COLO668 (cell line): ENCODE results near the gene ZNF407.

Experiments
- DNase-seq: peaks from one replicate; lab custom pipeline; 2025; ENCODE audit not compliant: unreplicated experiment; lab: John Stamatoyannopoulos, UW

Gene ZNF407

DNA sequence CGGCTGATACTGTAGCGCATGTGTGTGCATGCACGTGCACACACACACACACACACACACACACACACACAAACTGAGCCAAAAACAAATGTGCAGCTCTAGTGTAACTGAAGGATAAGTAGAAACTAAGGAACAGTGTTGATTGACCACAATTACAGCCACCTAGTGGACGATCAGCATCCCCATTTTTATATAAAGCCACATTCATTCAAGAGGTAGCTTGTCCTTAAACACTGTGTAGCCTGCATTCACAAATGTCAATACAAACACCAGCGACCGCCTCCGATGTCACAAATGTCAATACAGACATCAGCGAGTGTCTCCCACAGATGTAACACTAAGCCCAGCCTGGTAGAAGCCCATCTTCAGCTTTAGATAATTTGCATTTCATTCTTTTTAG lies 443.9 kb downstream of the ZNF407 start:
- DNase-seq, result peak; percentile 19

DNA sequence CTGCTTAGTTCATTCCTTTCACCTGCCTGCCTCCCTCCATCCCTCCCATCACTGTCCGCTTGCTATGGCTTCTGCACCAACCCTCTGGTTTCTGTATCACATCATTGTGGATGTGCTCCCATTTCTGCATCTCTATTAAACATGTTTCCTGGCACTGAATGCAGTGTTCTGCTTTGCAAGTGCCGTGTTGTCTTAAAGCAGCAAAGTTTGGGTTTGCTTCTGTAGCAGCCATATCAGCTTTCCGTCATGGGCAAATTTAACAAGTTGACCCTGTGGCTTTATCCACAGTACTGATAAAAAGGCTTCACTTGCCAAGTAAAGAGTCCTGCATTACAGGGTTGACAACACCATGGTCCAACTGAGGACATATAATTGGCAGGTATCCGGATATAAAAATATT lies 445.8 kb downstream of the ZNF407 start:
- DNase-seq, result no peak

DNA sequence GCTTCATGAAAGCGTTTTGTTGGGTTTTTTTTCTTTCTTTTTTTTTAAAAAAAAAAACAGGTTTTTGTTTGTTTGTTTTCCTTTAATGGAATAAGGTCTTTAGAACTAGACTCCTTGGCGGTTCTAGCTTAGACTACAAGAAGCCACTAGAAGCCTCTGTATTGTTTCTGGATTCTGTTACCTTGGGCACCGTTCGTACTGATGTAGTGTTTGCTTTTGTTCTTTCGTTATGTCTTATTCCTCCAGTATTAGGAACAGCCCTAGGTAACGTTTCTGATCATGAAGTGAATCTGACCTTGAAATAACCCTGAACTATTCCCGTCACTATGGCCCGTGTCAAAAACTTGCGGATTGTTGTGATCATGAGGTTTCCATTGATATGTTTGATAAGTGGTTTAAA lies 446.6 kb downstream of the ZNF407 start:
- DNase-seq, result no peak

DNA sequence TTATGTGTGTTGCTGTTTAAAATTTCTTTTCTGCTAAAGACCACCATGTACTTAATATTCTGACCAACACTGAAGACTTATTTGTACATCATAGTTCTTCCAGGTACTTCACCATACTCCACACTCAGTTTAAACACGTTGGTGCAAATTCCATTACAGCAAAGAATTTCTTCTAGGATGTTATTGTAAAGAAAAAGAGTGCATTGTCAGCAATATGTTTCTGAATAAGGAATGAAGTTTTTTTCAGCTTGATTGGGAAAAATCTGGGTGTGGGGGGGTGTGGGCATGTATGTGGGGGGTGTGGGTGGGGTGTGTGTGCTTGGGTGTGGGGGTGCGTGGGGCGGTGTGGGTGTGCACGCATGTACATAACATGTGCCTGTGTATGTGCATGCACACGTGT lies 447.1 kb downstream of the ZNF407 start:
- no peak for DNase-seq

DNA sequence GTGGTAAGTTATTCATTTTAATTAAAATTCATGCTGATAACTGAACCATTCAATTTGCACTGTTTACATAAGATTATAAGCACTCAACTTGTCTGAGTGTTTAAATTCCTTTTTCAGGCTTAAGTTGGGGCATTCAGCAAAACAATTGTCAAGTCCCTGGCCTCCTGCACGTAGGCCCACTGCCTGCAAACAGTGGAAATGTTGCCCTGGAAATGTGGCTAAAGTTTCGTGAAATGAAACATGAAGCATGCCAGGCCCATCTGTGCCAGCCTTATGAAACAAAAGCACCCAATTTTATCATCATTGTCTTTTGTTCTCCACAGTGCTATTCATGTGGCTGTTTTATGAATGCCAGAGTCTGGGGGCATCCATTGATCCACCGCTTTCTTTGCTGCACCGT lies 447.6 kb downstream of the ZNF407 start:
- DNase-seq, result no peak

DNA sequence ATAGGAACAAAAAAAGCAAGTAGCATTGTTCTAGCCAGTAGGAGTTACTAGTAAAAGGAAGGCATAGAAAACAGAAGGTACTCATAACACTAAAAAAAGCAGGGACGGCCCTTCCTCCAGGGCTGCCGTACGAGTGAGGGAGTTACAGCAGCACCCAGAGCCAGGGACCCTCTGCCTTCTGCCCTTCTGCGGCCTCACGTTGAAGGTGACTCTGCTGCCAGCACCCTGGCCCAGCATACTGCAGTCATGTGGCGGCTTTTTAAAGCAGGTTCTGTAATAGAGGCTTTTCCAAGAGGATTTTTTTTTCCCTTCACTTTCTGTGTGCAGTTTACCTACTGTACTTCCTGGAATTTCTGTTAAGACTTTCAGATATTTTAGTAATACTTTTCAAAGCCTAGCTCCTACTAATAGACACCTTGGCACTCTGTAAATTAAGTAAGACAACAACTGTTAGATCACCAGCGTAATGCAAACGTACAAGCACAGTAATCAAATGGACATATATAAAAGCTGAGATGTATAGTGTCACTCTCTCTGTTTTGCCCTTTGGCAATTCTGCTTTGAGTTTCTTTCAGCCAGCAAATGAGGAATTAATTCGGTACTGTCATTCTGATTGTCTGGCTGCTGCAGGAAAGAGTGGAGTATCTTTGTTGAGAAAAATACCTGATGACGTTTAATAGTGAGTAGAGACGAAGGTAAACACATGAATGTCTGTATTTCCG lies 449.7 kb downstream of the ZNF407 start:
- DNase-seq, result no peak

DNA sequence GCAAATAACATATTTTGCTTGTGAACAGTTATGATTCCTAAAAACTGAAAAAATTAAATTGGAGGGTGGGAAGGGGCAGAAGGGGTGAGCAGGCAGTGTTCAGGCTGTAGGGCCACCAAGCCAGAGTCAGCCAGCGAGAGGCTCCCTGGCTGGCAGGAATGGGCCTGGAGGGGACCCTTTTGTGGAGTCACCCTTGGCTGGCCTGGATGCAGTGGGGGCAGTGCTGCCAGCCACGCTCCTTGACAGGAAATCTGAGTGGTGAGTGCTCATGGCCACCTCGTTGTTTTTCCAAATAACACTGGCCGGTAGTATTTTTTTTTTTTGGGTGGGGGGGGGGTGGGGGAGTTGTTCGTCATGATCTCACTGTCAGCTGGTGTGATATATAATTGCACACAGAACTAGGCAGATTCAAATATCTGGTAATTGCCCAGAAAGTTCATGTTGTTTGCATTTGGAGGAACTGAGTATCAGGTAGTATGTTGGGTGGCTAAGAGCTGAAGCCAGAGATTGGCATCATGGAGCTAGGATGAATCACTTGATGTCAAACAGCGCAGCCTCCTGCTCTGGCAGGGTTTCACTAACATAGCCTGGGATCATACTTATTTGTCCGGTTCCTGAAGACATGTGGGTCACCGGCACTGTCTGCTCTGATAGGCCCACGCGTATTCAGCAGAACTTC lies 451.2 kb downstream of the ZNF407 start:
- DNase-seq, result no peak

DNA sequence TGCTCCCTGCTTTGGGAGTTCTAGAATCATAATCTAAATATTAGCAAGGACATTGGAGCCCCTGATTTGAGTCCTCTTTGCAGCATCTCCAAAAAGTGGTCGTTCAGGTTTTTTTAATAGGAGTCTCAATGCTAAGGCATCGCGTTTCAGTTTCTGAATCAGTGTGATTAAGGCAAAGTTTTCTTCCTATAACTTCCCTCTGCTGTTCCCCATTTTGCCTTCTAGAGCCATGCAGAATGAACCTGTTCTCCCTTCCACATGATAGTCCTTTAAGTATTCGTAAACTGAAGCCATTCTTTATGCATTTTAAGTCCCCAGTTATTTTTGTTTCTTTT lies 451.8 kb downstream of the ZNF407 start:
- no peak for DNase-seq

DNA sequence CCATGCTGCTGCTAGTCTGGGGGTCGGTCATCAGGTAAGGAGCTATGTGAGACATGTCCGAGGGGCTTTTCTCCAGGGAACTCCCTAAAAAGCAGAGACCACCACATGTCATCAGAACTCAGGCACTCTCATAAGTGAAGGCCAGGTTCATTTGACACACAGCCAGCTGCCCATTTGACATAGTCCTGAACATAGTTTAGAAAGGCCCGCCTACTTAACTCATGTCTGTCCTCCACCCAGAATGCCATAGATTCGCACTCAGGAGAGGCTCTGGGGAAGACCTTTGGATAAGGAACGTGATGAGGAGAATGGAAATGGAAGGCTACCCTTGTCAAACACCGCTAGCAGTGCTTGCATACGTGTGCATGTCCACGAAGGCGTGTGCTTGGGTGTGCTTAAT lies 454.1 kb downstream of the ZNF407 start:
- DNase-seq, result no peak

DNA sequence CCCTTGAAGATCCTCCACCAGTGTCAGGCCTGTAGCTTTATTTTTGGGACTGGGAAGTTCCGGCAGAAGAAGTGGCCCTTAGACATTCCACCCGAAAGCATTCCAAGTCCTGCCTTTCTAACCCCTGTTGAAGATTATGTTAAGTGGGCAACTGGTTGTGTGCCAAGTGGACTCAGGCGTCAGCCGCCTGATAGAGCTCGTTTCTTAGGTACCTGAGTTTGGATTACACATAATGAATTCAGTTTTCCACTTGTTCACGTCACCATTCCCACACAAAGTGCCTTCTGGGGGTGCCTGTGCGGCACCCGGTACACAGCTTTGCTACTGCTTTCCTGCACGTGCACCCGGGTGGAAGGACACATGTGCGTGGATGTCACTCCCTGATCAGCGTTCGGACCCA lies 454.8 kb downstream of the ZNF407 start:
- no peak for DNase-seq

DNA sequence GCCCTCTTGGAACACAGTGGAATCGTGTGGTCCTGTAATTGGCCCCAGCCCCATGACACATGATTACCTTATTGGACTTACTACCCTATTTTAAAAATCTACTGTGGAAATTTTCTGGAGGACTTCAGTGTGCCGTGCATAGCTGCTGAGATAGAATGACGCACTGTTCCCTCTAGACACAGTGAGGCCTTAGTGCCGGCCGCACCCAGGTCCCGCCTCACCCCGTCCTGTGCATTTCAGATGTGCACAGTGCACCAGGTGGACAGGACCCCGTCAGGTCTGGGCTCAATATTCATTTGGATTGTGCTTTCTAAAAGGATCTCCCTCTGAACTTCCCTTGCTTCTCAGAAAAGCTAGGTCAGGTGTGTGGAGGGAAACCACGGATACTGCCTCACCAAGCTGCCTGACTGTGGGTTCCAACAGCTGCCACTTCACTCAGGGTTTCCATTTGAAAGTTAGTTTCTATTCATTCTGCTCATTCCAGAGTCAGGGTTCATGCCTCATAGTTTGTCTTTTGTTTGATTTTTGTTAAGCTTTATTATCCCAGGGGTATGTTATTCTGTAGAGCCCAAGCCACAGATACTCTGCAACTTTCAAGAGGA lies 455.5 kb downstream of the ZNF407 start:
- no peak for DNase-seq

DNA sequence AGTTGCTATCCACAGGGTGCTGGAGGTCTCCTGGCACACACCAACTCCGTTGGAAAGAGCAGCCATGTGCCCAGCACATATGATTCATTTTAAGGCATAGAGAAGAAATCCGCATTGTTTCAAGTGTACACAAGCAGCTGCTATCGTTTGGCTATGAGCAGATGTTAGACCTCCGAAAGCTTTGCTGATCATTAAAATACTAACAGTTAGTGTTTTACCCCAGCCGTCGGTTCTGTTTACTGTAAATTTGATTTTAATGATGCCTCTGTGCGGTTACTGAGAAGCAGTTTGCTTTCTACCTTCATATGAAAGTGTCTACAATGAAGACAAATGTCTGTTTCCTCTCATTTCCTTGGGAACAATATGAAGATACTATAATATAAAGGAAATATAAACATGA lies 456.4 kb downstream of the ZNF407 start:
- DNase-seq, result no peak

DNA sequence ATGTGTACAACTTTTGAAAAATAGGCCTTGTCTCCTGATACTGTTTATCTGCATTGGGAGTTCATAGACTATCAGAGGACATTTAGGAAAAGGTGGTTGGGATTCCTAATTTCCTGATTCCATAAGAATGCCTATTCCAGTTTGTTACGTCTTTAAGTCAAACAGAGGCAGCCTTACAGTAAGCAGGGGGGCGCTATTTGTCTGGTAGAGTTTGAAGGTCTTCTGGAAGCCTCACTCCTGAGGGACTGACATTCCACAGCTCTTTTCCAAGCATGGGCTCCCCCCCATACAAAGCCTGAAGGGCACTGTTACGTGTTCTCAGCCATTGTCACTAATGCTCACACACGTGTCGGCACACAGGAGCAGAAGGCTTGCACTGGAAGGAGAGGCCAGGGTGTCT lies 456.9 kb downstream of the ZNF407 start:
- no peak for DNase-seq

DNA sequence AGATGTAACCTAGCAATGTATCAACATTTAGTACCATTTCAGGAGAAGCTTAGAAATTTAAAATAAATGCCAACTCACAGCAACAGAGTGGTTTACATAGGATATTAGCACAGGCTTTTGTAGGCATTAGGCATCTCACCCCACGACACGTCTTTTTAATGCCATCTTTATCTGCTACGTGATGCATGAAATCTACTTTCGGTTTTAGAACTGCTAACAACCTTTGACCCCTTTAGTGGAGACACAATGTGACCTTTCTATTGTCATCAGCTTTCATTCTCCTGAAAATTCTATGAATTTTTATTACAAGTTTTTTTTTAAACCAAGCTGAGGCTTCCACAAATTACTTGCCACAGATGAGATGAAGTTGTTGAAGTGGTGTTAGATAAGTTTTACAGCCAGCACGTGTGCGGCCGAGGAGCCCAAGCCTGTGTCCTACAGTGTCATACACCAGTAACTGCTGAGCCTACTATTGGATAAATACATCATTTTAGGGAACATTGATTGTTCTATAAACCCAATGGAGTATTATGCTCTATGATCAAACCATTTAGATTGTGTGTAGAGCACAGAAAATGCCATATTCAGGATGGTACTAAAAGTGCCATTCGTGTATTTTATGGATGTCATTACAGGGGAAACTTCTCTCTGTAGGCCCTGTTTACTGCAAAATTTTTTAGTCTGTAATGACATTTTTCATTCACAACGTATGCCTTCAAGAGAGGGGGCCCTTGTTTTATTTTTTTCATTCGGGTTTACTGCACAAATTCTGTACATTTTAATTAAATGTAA lies 459.7 kb downstream of the ZNF407 start:
- no peak for DNase-seq

DNA sequence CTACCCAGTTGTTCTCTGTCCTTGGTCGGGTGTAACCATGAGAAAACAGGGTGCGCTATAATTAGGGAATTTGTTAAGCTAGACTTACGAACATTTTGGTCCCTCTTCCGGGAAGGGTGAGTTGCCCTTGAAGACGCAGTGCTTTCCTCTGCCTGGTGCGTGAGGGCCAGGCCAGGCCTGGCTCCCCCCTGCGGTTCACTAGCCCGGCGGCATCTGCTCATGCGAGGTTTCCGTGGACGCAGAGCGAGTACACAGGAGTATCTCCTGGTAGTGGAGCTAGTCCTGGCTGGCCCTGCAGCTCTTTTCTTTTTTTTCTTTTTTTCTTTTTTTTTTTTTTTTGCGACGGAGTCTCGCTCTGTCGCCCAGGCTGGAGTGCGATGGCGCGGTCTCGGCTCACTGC lies 462.5 kb downstream of the ZNF407 start:
- no peak for DNase-seq

DNA sequence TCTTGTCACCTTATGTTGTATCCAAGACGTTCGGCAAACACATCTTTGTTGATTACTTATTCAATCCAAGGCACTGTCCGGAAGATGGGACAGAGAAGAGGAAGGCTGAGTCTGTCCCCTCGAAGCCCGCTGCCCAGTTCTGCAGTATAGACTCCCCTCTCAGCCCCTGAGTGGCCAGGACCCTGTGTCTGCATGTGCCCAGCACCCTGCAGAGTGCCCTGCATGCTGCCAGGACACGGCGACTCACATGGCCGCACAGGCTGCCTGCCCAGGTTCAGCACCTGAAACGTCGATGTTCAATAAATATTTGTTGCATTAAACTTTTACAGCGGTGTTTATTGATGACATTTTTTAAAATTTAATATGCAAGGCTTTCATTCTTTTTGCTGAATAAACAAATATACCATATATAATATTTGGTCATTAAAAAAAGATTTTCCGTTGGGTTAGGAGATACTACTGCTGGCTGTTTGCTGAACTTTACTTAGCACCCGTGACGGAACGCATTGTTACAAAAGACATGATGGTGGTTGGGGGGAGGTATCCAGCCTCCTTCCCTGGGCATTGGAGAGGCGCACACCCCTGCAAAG lies 464.7 kb downstream of the ZNF407 start:
- no peak for DNase-seq

DNA sequence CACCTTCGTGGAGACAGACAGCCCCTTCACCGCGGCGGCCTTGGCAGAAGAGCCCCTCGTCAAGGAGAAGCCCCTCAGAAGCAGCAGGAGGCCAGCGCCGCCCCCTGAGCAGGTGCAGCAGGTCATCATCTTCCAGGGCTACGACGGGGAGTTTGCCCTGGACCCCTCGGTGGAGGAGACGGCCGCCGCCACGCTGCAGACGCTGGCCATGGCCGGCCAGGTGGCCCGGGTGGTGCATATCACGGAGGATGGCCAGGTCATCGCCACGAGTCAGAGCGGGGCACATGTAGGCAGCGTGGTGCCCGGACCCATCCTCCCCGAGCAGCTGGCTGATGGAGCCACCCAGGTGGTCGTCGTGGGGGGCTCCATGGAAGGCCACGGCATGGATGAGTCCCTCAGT lies 465.5 kb downstream of the ZNF407 start:
- no peak for DNase-seq

DNA sequence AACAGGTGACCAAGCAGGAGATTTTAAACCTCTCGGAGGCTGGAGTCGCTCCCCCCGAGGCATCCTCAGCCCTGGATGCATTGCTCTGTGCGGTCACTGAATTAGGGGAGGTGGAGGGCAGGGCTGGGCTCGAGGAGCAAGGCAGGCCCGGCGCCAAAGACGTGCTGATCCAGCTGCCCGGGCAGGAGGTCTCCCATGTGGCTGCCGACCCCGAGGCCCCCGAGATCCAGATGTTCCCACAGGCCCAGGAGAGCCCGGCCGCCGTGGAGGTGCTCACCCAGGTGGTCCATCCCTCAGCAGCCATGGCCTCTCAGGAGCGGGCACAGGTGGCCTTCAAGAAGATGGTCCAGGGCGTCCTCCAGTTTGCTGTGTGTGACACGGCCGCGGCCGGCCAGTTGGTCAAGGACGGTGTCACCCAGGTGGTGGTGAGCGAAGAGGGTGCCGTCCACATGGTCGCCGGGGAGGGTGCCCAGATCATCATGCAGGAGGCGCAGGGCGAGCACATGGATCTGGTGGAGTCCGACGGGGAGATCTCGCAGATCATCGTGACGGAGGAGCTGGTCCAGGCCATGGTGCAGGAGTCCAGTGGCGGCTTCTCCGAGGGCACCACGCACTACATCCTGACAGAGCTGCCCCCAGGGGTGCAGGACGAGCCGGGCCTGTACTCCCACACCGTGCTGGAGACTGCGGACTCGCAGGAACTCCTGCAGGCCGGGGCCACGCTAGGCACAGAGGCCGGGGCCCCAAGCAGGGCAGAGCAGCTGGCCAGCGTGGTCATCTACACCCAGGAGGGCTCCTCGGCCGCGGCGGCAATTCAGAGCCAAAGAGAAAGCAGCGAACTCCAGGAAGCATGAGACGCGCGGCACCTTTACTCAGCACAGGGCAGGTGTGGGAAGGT lies 466.2 kb downstream of the ZNF407 start:
- no peak for DNase-seq

DNA sequence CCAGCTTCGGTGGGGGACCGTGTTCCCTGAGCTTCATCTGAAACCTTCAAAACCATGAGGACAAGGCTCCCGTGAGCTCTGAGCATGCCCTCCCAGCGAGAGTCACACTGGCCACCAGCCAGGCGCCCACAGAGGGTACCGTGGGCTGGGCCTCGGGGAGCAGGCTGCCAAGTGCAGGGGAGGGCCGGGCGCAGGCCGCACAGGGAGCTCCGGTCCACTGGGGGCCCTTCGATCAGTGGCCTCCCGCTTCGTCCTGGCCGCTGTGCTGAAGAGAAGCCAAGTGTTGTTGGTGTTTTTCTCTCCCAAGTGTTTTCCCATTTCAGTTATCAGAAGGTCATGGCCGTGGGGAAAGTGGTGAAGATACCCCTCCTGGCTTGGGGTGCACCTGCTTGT lies 466.8 kb downstream of the ZNF407 start:
- DNase-seq, result no peak

DNA sequence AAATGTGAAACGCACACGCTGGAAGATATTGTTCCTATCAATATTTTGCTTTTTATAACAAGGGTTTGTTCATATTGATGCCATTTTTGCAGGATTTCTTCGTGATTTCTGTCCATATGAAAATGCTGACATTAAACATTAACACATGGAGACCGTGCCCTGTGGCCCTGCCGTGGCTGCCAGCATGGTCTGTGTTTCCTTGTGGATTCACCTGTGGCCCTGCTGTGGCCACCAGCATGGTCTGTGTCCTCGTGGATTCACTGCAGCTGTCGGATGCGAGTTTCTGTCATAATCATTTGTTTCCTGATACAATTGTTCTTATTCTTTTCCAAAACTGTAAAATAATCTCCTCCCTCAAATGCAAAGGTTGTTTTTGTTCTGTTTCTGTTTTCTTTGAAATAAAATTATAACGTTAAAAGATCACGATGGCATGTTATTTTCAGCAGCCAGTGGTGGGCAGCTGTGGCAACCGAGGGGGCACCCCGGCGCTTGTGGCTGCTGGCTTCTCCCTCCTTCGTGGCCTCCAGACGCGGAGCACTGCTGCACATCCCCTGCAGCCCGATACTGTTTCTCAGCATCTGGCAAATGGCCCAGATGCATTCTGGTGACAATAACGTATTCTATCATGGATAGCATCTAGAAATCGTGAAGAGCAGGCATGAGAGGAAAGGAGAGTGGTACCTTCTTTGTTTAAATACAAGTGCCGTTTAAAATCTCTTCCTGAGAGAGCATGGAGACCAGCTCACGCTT lies 467.8 kb downstream of the ZNF407 start:
- DNase-seq, result no peak
